ENCODE data around the gene C17orf107. TPM values are rescaled to one million over a fixed set of nuclear protein-coding genes. Genes with fewer than 3 reads are reported as not detected.

Gene C17orf107
- total RNA-seq, 4 donors from 2014 or later: 0.63 to 8.4 (median 3.3) TPM

DNA sequence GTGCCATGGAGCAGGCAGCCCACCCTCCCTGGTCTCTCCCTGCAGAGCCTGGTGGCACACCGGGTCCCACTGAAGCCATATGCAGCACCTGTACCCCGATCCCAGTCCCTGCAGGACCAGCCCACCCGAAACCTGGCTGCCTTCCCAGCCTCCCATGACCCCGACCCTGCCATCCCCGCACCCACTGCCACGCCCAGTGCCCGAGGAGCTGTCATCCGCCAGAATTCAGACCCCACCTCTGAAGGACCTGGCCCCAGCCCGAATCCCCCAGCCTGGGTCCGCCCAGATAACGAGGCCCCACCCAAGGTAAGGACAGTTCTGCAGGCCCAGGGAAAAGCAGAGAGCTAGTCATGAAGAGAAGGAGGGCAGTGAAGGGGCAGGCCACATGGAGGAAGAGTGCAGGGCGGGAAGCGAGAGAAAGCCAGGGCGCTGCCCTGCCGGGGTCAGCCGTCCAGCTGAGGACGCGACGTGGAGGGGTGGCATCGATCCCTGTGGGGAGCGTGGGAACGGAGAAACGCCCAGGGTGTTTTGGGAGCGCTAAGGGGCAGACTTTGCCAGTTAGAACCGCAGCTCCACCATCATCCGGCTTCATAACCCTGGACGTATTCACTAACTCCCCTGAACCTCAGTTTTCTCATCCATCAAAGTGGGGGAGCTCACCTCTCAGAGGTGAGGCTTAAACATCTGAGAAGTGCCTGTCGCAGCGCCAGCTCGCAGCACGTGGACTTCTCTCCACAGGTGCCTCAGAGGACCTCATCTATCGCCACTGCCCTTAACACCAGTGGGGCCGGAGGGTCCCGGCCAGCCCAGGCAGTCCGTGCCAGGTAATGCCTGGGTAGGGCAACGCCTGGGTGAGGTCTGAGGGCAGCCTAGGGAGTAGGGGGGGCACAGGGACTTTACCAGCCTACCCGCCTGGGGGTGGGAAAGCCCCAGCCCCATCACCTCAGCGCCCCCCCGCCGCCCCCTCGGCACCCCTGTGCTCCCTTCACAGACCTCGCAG lies 7.6 kb upstream of the C17orf107 start:
- no peak for TF ChIP-seq CTCF (IDR thresholded peaks at IDR 0.05)
- DNase-seq (ENCODE audit: low spot score) (no peak), ATAC-seq (ENCODE audit: low FRiP score) (no peak)

GRCh38 chr17:4892499-4893221 lies 6.7 kb upstream of the C17orf107 start:
- no peak for TF ChIP-seq CTCF (IDR thresholded peaks at IDR 0.05)
- ATAC-seq (ENCODE audit: low FRiP score) (no peak), DNase-seq (ENCODE audit: low spot score) (no peak)

DNA sequence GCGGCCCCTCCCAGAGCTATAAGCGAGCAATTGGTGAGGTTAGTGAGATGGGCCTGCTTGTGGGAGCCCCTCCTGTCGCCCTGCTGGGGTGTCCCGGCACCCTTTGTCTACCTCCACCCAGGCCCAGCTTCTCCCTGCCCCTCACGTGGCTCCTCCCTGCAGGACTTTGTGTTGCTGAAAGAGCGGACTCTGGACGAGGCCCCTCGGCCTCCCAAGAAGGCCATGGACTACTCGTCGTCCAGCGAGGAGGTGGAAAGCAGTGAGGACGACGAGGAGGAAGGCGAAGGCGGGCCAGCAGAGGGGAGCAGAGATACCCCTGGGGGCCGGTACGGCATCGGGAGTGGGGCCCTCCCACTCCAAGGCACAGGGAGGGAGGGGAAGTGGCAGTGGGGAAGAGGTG lies 6.1 kb upstream of the C17orf107 start:
- DNase-seq (ENCODE audit: low spot score): no peak
- no peak for ATAC-seq (ENCODE audit: low FRiP score)
- no peak for TF ChIP-seq CTCF (IDR thresholded peaks at IDR 0.05)

GRCh38 chr17:4893721-4894560 lies 5.4 kb upstream of the C17orf107 start:
- no peak for TF ChIP-seq CTCF (IDR thresholded peaks at IDR 0.05)
- no peak for ATAC-seq (ENCODE audit: low FRiP score)
- no peak for DNase-seq (ENCODE audit: low spot score)

- ATAC-seq (ENCODE audit: low FRiP score) (no peak), DNase-seq (ENCODE audit: low spot score) (no peak)
- no peak for TF ChIP-seq CTCF (IDR thresholded peaks at IDR 0.05)
These were observed 4.2 kb upstream of the C17orf107 start for GRCh38 chr17:4895121-4895520.

- TF ChIP-seq CTCF (IDR thresholded peaks at IDR 0.05): no peak
- DNase-seq (ENCODE audit: low spot score) (no peak), ATAC-seq (ENCODE audit: low FRiP score) (no peak)
These were observed 3.5 kb upstream of the C17orf107 start for GRCh38 chr17:4895657-4896331.
